CD4-positive, alpha-beta T cell (primary cell): ENCODE data around the gene TCHHL1. TPM values are rescaled to one million over a fixed set of nuclear protein-coding genes. Genes with fewer than 3 reads are reported as not detected.

Experiments used
- ATAC-seq: fragments of 200-7000 bp; cut with Tn5 transposase; one replicate; pipeline ENCODE4 v1.10.0; 2022; ENCODE audit warnings: mild to moderate bottlenecking; ENCODE audit not compliant: poor library complexity
- CTCF ChIA-PET: fragments of 350-600 bp; sonication (Branson Sonifier 250); formaldehyde crosslinking; loops from one replicate; lab custom pipeline; 2021; ENCODE audit warnings: antibody characterized with exemption, inconsistent platforms; lab: Charles Lee
- POLR2A ChIA-PET: fragments of 350-600 bp; sonication (Branson Sonifier 250); formaldehyde crosslinking; loops from one replicate; lab custom pipeline; 2021; ENCODE audit warnings: antibody characterized with exemption, inconsistent platforms; lab: Charles Lee
- DNase-seq, 14 experiments: peaks; one replicate each; pipeline ENCODE4 v3.0.0-alpha.2; 2013 to 2020; ENCODE audit warnings: mixed read lengths in 2 of 14
- H3K27ac ChIP-seq, 2 donors: one replicate each; pipeline versions ENCODE4 v1.5.1 to v1.7.0; 2013; ENCODE audit warnings: low read length in 2 of 2, low read depth in 1 of 2, mild to moderate bottlenecking in 1 of 2
- H3K27me3 ChIP-seq, 2 experiments: 1 replicate in 1 of 2; 2 replicates in 1 of 2; pipeline versions ENCODE4 v1.6.1 to v1.7.0; 2013; ENCODE audit warnings: low read length in 2 of 2, control low read depth in 1 of 2, mild to moderate bottlenecking in 1 of 2, moderate library complexity in 1 of 2; ENCODE audit not compliant: insufficient read depth in 2 of 2, control insufficient read depth in 1 of 2
- H3K36me3 ChIP-seq: one replicate; pipeline ENCODE4 v1.6.1; 2013; ENCODE audit warnings: low read length, control low read depth; ENCODE audit not compliant: insufficient read depth
- H3K4me1 ChIP-seq: one replicate; pipeline ENCODE4 v1.6.1; 2013; ENCODE audit warnings: low read length, control low read depth; ENCODE audit not compliant: insufficient read depth
- H3K4me3 ChIP-seq: one replicate; pipeline ENCODE4 v1.5.1; 2013; ENCODE audit warnings: mild to moderate bottlenecking, low read length, moderate library complexity
- H3K9me3 ChIP-seq, 2 experiments: 1 replicate in 1 of 2; 2 replicates in 1 of 2; pipeline versions ENCODE4 v1.6.1 to v1.7.0; 2013; ENCODE audit warnings: low read length in 2 of 2, mild to moderate bottlenecking in 2 of 2, control low read depth in 1 of 2, moderate library complexity in 1 of 2; ENCODE audit not compliant: control insufficient read depth in 1 of 2, insufficient read depth in 1 of 2
- H3K27ac Mint-ChIP-seq: one replicate; pipeline ENCODE4 v1.8.0; 2020; ENCODE audit warnings: mixed read lengths
- H3K27me3 Mint-ChIP-seq: one replicate; pipeline ENCODE4 v1.8.0; 2021; ENCODE audit warnings: mixed read lengths
- H3K36me3 Mint-ChIP-seq: one replicate; pipeline ENCODE4 v1.8.0; 2021; ENCODE audit warnings: low read depth, mixed read lengths
- H3K4me1 Mint-ChIP-seq: one replicate; pipeline ENCODE4 v1.8.0; 2021; ENCODE audit warnings: low read depth, mixed read lengths
- H3K4me3 Mint-ChIP-seq: one replicate; pipeline ENCODE4 v1.8.0; 2020; ENCODE audit warnings: mild to moderate bottlenecking, mixed read lengths
- H3K9me3 Mint-ChIP-seq: one replicate; pipeline ENCODE4 v1.8.0; 2020; ENCODE audit warnings: mixed read lengths
- CTCF ChIP-seq: fragments of 200-600 bp; IDR thresholded peaks from one replicate; pipeline ENCODE4 v1.8.0; 2022; ENCODE audit warnings: antibody characterized with exemption, mild to moderate bottlenecking
- intact Hi-C, 2 experiments: fragments of 100-400 bp; cut with DNase I in 1 of 2; cut with micrococcal nuclease in 1 of 2; formaldehyde crosslinking; loops; one replicate each; pipeline versions ENCODE4 v1.15.1 to v1.9.0; 2023 to 2025; cut with DNase I, micrococcal nuclease
- polyA plus RNA-seq, 2 donors: library from polyadenylated mRNA; unstranded; fragments of 120-200 nt; gene quantifications; one replicate each; pipeline ENCODE4 v1.2.1, GENCODE V29; 2013
- total RNA-seq, 174 experiments: library from RNA in 2 of 174; stranded (reverse) in 2 of 174; gene quantifications; one replicate each; pipeline ENCODE4 v1.2.3 and lab custom pipeline; 2021 to 2026

The TCHHL1 gene
- total RNA-seq = not detected
- polyA plus RNA-seq (2013, experiment 1 of 2) = not detected
- polyA plus RNA-seq (2013, experiment 2 of 2) = not detected
- 0 to 0.08 (median 0) reads per million in 172 experiments for total RNA-seq (lab: John Stamatoyannopoulos, UW)

- Histone ChIP-seq H3K9me3 (peaks cover 0 to 14% of the 10 kb centered on the region in 2 experiments), H3K4me1 (no peaks in the 10 kb centered on the region), H3K27ac (no peak within 1 kb of the TSS), H3K27me3 (peaks cover 20 to 37% of the 10 kb centered on the region in 2 experiments), H3K36me3 (no peaks in the 10 kb centered on the region), H3K4me3 (no peak within 1 kb of the TSS)
- H3K4me1 Mint-ChIP-seq = no peaks in the 10 kb centered on the region
- no peak for TF ChIP-seq CTCF
- no peak for ATAC-seq
- CTCF ChIA-PET = no interaction called here
- POLR2A ChIA-PET = no interaction called here
- H3K36me3 Mint-ChIP-seq = no peaks in the 10 kb centered on the region
- H3K9me3 Mint-ChIP-seq = peaks cover 11% of the 10 kb centered on the region
- peaks cover 31% of the 10 kb centered on the region for H3K27me3 Mint-ChIP-seq
- no peak within 1 kb of the TSS for H3K4me3 Mint-ChIP-seq
- no peak within 1 kb of the TSS for H3K27ac Mint-ChIP-seq
- no peak for DNase-seq
- intact Hi-C loops = no loop called here
These were observed at the start of gene TCHHL1 for GRCh38 chr1:152089014-152089674. Gene TCHHL1, minus strand, starts transcription at chr1:152089064. Its CDS starts 921 bp downstream, at chr1:152088143.

- H3K4me3 ChIP-seq = no peak overlapping the region
- no peak for DNase-seq
- H3K9me3 ChIP-seq = peaks cover 4 to 7% of the 10 kb centered on the region in 2 experiments
- Mint-ChIP-seq H3K9me3 (peaks cover 5% of the 10 kb centered on the region), H3K36me3 (no peaks in the 10 kb centered on the region), H3K27me3 (peaks cover 55% of the 10 kb centered on the region), H3K4me3 (no peak overlapping the region), H3K4me1 (no peaks in the 10 kb centered on the region), H3K27ac (no peak overlapping the region)
- no peak overlapping the region for H3K27ac ChIP-seq
- intact Hi-C loops = no loop called here
- ATAC-seq = no peak
- peaks cover 10 to 21% of the 10 kb centered on the region in 2 experiments for H3K27me3 ChIP-seq
- no peak for TF ChIP-seq CTCF
- no peaks in the 10 kb centered on the region for H3K36me3 ChIP-seq
- ChIA-PET CTCF (no interaction called here), POLR2A (no interaction called here)
- H3K4me1 ChIP-seq = no peaks in the 10 kb centered on the region
These were observed 48.4 kb upstream of the TCHHL1 start for GRCh38 chr1:152137215-152137614.

GRCh38 chr1:152130186-152130585 is 41.3 kb upstream of the TCHHL1 start:
- Mint-ChIP-seq H3K9me3 (peaks cover 5% of the 10 kb centered on the region), H3K36me3 (no peaks in the 10 kb centered on the region), H3K4me1 (no peaks in the 10 kb centered on the region), H3K4me3 (no peak overlapping the region), H3K27me3 (peaks cover 70% of the 10 kb centered on the region), H3K27ac (no peak overlapping the region)
- ATAC-seq = no peak
- DNase-seq = no peak
- ChIA-PET CTCF (no interaction called here), POLR2A (no interaction called here)
- H3K36me3 ChIP-seq = no peaks in the 10 kb centered on the region
- peaks cover 33 to 59% of the 10 kb centered on the region in 2 experiments for H3K27me3 ChIP-seq
- H3K4me3 ChIP-seq = no peak overlapping the region
- intact Hi-C loops = no loop called here
- peaks cover 9 to 12% of the 10 kb centered on the region in 2 experiments for H3K9me3 ChIP-seq
- no peak overlapping the region for H3K27ac ChIP-seq
- no peaks in the 10 kb centered on the region for H3K4me1 ChIP-seq
- no peak for TF ChIP-seq CTCF
